ENCODE results near the gene G0S2.

Gene G0S2

DNA sequence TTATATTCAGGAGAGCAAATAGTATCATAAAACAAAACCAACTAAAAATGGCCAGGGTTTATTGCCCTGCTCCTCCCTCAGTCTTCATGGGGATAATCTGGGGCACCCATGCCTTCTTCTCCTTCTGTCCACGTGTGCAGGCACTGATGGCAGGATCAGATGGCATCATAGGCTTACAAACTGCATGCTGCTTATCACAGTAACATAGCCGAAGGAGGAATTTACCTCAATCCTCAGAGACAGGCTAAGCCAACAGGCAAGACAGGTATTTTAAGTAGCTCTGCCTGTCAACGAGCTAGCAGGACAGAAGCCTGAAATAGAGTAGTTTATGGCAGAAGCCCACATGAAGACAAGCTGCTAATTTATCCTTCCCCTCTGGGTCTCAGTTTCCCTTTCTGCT, 32.4 kb upstream of the G0S2 start:
- no peak overlapping the region for H3K27ac Mint-ChIP-seq
- peaks cover 3% of the 10 kb centered on the region for H3K36me3 Mint-ChIP-seq (ENCODE audit: low read depth)
- no peak overlapping the region for H3K4me3 Mint-ChIP-seq
- peaks cover 10% of the 10 kb centered on the region for H3K4me1 Mint-ChIP-seq (ENCODE audit: low read depth)
- peaks cover 4% of the 10 kb centered on the region for H3K27me3 Mint-ChIP-seq (ENCODE audit: low read depth)
- H3K9me3 Mint-ChIP-seq, result no peaks in the 10 kb centered on the region

DNA sequence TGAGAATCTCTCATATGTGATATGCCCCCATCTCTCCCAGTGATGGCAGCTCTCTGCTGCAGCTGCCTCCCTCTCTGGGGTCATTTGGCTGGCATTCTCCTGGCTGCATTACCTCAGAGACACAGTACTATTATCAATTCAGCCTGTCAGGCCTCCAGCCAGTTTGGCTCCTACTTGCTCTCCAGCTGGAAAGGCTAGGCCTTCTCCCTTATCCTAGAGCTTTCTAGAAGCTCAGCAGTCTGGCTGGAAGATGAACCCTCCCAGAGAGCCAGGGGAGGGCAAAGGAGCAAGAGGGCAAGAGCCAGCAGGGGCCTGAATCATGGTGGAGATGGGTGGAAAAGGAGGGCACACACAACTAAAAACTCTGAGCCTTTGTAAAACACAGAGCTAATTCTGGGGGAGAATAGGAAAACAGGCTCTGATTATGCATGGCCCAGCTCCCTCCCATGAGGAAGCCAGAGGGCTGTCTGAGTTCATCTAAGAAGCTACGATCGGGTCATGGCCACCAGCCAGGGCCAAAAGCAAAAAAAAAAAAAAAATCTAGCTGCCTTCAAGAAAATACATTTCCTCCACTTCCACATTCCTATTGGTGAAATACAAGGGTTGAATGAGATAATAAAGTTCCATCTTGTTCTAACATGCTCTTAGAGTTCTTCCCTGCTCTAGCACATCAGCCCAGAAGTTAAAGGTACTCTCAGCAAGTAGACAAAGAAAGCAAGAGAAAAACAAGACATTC, 31.8 kb upstream of the G0S2 start:
- Mint-ChIP-seq H3K4me3 (no peak overlapping the region), H3K27ac (no peak overlapping the region), H3K4me1 (ENCODE audit: low read depth) (peaks cover 17% of the 10 kb centered on the region), H3K27me3 (ENCODE audit: low read depth) (no peaks in the 10 kb centered on the region), H3K9me3 (no peaks in the 10 kb centered on the region), H3K36me3 (ENCODE audit: low read depth) (no peaks in the 10 kb centered on the region)

DNA sequence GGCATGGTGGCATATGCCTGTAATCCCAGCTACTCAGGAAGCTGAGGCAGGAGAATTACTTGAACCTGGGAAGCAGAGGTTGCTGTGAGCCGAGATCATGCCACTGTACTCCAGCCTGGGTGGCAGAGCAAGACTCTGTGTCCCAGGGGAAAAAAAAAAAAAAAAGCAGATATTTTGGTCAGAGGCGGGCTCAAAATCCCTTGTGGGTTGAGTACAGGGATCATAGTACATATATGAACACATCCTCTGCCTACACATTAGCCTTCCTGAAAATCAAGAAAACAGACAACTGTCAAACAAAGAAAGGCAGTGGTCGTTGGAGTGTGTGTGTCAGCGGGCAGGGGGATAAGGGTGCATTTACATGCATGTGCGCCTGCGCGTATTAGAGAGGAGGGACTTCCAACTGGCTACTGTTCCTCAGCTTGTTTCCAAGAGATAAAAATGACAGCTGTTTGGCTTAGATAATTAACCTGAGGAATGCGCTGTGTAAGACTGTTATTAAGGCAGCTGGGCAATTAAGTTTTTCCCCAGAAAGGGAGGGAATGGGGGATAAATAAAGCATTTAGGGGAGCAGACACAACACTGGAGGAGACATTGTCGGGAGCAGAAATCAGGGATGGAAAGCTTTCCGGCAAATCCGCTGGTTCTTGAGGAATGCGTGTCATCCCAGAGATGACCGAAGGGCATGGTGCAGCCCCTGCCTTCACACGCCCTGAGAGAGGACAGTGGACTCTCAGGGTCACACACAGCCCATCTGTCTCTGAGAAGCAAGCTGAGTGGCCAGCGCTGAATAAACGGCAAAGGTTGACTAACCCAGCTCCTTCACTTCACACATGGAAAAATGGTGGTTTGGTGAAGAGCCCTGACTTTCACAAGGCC, 29.4 kb upstream of the G0S2 start:
- H3K27me3 Mint-ChIP-seq (ENCODE audit: low read depth), result no peaks in the 10 kb centered on the region
- H3K27ac Mint-ChIP-seq, result no peak overlapping the region
- H3K4me1 Mint-ChIP-seq (ENCODE audit: low read depth), result peaks cover 36% of the 10 kb centered on the region
- peaks cover 3% of the 10 kb centered on the region for H3K36me3 Mint-ChIP-seq (ENCODE audit: low read depth)
- H3K4me3 Mint-ChIP-seq, result no peak overlapping the region
- H3K9me3 Mint-ChIP-seq, result no peaks in the 10 kb centered on the region

DNA sequence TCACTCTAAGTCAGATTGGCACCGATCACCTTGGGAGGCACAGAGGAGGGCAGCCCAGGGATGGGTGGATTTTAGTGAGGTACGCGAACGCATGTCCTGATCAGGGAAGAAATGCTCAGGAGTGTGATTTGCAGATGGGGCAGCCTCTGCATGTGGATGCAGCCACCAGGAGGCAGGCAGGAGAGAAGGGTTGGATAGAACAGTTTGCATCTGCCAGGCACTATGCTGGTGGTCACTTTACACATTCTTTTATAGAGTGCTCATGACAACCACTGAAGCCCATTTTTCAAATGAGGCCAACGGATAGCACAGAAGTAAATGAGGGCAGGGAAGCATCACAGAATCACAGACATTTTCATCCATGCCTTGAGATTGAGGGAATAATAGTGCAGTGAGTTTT, 28.7 kb upstream of the G0S2 start:
- H3K36me3 Mint-ChIP-seq (ENCODE audit: low read depth), result peaks cover 5% of the 10 kb centered on the region
- no peaks in the 10 kb centered on the region for H3K27me3 Mint-ChIP-seq (ENCODE audit: low read depth)
- H3K4me1 Mint-ChIP-seq (ENCODE audit: low read depth), result peaks cover 42% of the 10 kb centered on the region
- no peak overlapping the region for H3K4me3 Mint-ChIP-seq
- no peak overlapping the region for H3K27ac Mint-ChIP-seq
- no peaks in the 10 kb centered on the region for H3K9me3 Mint-ChIP-seq

DNA sequence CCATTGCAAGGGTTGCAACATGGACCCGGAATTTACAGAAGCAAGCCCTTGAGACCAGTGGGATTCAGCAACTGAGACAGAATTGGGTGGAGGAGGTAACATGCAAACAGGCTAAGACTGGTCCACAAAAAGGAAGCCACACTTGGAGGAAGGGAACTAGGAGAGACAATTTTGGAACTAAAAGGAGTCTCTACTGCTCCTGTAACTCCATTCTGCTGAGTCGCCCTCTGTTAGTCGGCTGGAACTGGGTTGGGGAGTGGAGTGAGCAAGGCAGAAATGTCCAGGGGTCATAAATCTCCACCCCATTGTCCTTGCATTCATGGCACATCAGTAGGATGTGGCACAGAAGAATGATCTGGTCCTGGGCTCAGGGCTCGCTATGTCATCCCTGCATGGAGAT, 28.1 kb upstream of the G0S2 start:
- H3K27ac Mint-ChIP-seq, result no peak overlapping the region
- H3K9me3 Mint-ChIP-seq, result no peaks in the 10 kb centered on the region
- H3K4me1 Mint-ChIP-seq (ENCODE audit: low read depth), result peaks cover 46% of the 10 kb centered on the region
- no peak overlapping the region for H3K4me3 Mint-ChIP-seq
- peaks cover 5% of the 10 kb centered on the region for H3K36me3 Mint-ChIP-seq (ENCODE audit: low read depth)
- H3K27me3 Mint-ChIP-seq (ENCODE audit: low read depth), result no peaks in the 10 kb centered on the region

- Mint-ChIP-seq H3K36me3 (ENCODE audit: low read depth) (peaks cover 5% of the 10 kb centered on the region), H3K27me3 (ENCODE audit: low read depth) (no peaks in the 10 kb centered on the region), H3K27ac (no peak overlapping the region), H3K4me3 (no peak overlapping the region), H3K4me1 (ENCODE audit: low read depth) (peaks cover 56% of the 10 kb centered on the region), H3K9me3 (no peaks in the 10 kb centered on the region)
Observed at GRCh38 chr1:209648346-209648745, 26.9 kb upstream of the G0S2 start.

DNA sequence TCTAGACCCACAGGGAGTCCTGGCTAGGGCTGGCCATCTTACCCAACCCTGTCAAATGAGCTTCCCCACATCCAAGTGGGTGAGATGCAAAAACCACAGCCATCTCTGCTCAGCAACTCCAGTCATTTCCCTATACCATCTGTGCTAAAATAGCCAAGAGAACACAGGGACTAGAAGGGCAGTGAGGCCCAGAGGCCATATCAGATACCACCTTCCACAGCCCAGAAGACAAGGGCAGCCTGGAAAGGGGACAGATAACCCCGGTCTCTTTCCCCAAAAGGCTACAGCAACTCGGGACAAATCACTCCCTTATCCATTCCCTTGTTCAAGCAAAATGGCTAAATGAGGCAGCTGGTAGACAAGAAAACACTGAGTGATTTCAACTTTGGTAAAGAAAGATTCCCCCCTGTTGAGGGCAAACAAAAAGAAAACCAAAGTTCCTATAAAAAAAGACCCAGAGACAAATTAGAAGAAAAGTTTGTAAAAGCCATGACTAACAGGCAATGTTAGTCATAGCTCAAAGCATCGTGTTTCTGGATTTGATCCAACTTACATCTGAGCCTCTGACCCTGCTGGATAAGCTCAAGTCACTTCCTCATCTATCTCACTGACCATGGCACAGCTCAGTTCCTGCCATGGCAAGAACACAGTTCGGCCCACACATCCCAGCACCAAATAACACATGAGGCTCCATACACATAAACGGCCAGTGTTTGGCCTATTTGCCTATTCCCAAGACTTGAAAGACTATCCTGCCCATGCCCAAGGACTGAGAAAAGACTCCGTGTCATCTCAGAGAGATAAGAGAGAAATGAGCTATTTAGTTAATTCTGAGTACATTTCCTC, 26.1 kb upstream of the G0S2 start:
- H3K4me1 Mint-ChIP-seq (ENCODE audit: low read depth), result peaks cover 61% of the 10 kb centered on the region
- no peaks in the 10 kb centered on the region for H3K27me3 Mint-ChIP-seq (ENCODE audit: low read depth)
- no peaks in the 10 kb centered on the region for H3K9me3 Mint-ChIP-seq
- H3K27ac Mint-ChIP-seq, result no peak overlapping the region
- H3K4me3 Mint-ChIP-seq, result no peak overlapping the region
- H3K36me3 Mint-ChIP-seq (ENCODE audit: low read depth), result peaks cover 5% of the 10 kb centered on the region

- Mint-ChIP-seq H3K27ac (peak overlapping the region; percentile 93), H3K4me1 (ENCODE audit: low read depth) (peaks cover 66% of the 10 kb centered on the region), H3K27me3 (ENCODE audit: low read depth) (no peaks in the 10 kb centered on the region), H3K9me3 (no peaks in the 10 kb centered on the region), H3K4me3 (peak overlapping the region; percentile 43), H3K36me3 (ENCODE audit: low read depth) (peaks cover 5% of the 10 kb centered on the region)
Observed at GRCh38 chr1:209650454-209650853, 24.8 kb upstream of the G0S2 start.

DNA sequence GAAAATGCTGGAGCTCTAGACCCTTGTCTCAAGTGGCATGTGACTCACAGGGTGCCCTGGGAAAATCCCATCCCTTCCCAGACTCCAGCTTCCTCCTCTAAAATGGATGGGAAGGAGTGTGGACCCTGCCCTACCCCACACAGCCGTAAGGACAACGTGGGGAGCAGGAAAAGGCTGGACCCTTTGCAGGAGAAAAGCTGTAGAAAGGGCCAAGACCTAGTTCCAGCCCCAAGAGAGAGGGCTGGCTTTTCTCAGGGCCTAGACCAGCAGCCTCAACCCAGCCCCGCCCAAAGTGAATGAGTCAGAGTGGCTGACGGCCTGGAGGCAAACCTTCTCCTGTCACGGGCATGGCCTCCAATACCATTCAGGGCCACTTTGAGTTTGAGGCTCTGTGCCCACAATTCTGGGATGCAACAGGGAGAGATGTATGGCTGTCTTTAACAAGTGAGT, 24.0 kb upstream of the G0S2 start:
- H3K27ac Mint-ChIP-seq, result peak overlapping the region; percentile 93
- H3K9me3 Mint-ChIP-seq, result no peaks in the 10 kb centered on the region
- H3K4me1 Mint-ChIP-seq (ENCODE audit: low read depth), result peaks cover 64% of the 10 kb centered on the region
- peak overlapping the region; percentile 26 for H3K4me3 Mint-ChIP-seq
- peaks cover 5% of the 10 kb centered on the region for H3K36me3 Mint-ChIP-seq (ENCODE audit: low read depth)
- no peaks in the 10 kb centered on the region for H3K27me3 Mint-ChIP-seq (ENCODE audit: low read depth)

DNA sequence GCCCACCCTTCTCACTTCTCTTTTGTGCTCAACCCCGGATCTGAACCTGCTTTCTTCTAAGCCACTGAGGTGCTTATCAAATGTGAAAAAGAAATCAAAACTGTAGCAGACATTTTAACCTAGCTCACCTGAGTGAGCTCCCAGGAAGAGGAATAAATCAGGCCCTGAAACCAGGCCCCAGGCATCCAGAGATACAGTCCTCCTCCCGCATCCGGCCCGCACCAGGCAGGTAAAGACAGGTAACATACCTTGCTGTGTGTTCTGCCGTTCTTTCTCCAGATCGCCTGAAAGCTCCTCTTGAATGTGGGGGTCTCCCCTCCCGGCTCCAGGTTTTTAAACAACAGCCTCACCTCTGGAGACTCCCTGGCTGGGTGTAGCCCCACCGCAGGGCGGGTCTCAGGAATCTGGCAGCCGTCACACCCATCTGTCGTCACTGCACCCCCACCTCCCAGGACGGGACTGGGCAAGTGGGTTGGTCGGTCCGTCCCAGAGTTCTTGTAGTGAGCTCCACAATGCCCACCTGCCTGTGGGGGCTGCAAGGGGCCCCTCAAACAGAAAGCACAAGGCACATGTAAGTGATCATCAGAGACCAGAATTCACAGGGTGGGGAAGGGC, 23.0 kb upstream of the G0S2 start, which contains the start of gene LAMB3:
Gene LAMB3, minus strand, starts transcription at position 305 of the 615 bp plus-strand sequence. CDS start 1,481 bp downstream, outside the sequence.
- H3K4me1 Mint-ChIP-seq (ENCODE audit: low read depth), result peaks cover 61% of the 10 kb centered on the region
- peak within 1 kb of the TSS; percentile 26 for H3K4me3 Mint-ChIP-seq
- H3K27ac Mint-ChIP-seq, result peak within 1 kb of the TSS; percentile 93
- H3K27me3 Mint-ChIP-seq (ENCODE audit: low read depth), result no peaks in the 10 kb centered on the region
- no peaks in the 10 kb centered on the region for H3K9me3 Mint-ChIP-seq
- peaks cover 5% of the 10 kb centered on the region for H3K36me3 Mint-ChIP-seq (ENCODE audit: low read depth)

- peak overlapping the region; percentile 68 for H3K27ac Mint-ChIP-seq
- no peaks in the 10 kb centered on the region for H3K27me3 Mint-ChIP-seq (ENCODE audit: low read depth)
- no peaks in the 10 kb centered on the region for H3K9me3 Mint-ChIP-seq
- peaks cover 5% of the 10 kb centered on the region for H3K36me3 Mint-ChIP-seq (ENCODE audit: low read depth)
- peaks cover 64% of the 10 kb centered on the region for H3K4me1 Mint-ChIP-seq (ENCODE audit: low read depth)
- no peak overlapping the region for H3K4me3 Mint-ChIP-seq
Observed at GRCh38 chr1:209652873-209653401, 22.3 kb upstream of the G0S2 start.

DNA sequence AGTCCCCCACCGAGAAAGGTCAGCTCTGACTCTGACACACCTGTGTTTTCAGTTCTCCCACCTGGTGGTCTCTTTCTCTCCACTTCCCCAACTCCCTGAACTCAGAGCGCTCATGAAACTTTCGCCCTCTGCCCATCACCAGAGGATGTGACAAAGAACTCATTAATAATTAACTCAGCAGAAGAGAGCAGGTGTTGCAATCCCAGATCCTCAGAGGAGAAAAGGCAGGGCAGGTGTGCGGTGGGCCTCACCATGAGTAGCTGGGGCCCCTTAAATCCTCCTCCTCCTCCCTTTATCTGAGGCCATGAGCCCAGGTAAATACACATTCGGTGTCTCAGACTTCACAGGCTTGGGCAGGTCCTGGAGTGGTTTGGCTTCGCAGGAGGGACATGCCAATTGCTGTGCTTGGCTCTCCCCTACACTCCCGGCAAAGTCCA, 21.3 kb upstream of the G0S2 start:
- Mint-ChIP-seq H3K4me1 (ENCODE audit: low read depth) (peaks cover 59% of the 10 kb centered on the region), H3K27ac (no peak overlapping the region), H3K9me3 (no peaks in the 10 kb centered on the region), H3K36me3 (ENCODE audit: low read depth) (peaks cover 5% of the 10 kb centered on the region), H3K27me3 (ENCODE audit: low read depth) (no peaks in the 10 kb centered on the region), H3K4me3 (no peak overlapping the region)

GRCh38 chr1:209655411-209656231, 19.6 kb upstream of the G0S2 start:
- no peaks in the 10 kb centered on the region for H3K9me3 Mint-ChIP-seq
- H3K4me3 Mint-ChIP-seq, result no peak overlapping the region
- no peaks in the 10 kb centered on the region for H3K27me3 Mint-ChIP-seq (ENCODE audit: low read depth)
- no peak overlapping the region for H3K27ac Mint-ChIP-seq
- peaks cover 2% of the 10 kb centered on the region for H3K36me3 Mint-ChIP-seq (ENCODE audit: low read depth)
- peaks cover 53% of the 10 kb centered on the region for H3K4me1 Mint-ChIP-seq (ENCODE audit: low read depth)

Data from T-helper 1 cell treated with Interleukin-12 subunit alpha and Interleukin-12 subunit beta and Interleukin-4 antibody, amounts not matched to agents 30 μg/mL and 1 μg/mL, for 36 hours (primary cell).